ENCODE data around the gene LRRC41.

LRRC41 gene

GRCh38 chr1:46284597-46285564 is 18.5 kb downstream of the LRRC41 start:
- H3K4me3 Mint-ChIP-seq = no peak overlapping the region
- H3K27me3 Mint-ChIP-seq = no peaks in the 10 kb centered on the region
- DNase-seq = no peak
- H3K36me3 Mint-ChIP-seq (ENCODE audit: low read depth) = peaks cover 48% of the 10 kb centered on the region
- no peaks in the 10 kb centered on the region for H3K9me3 Mint-ChIP-seq
- no peak for ATAC-seq
- peak overlapping the region; percentile 50 for H3K27ac Mint-ChIP-seq
- peaks cover 10% of the 10 kb centered on the region for H3K4me1 Mint-ChIP-seq

GRCh38 chr1:46284058-46284457 is 19.4 kb downstream of the LRRC41 start:
- peaks cover 43% of the 10 kb centered on the region for H3K36me3 Mint-ChIP-seq (ENCODE audit: low read depth)
- no peak overlapping the region for H3K27ac Mint-ChIP-seq
- no peaks in the 10 kb centered on the region for H3K27me3 Mint-ChIP-seq
- H3K4me3 Mint-ChIP-seq = no peak overlapping the region
- H3K9me3 Mint-ChIP-seq = no peaks in the 10 kb centered on the region
- DNase-seq (no peak), ATAC-seq (no peak)
- H3K4me1 Mint-ChIP-seq = peaks cover 10% of the 10 kb centered on the region

DNA sequence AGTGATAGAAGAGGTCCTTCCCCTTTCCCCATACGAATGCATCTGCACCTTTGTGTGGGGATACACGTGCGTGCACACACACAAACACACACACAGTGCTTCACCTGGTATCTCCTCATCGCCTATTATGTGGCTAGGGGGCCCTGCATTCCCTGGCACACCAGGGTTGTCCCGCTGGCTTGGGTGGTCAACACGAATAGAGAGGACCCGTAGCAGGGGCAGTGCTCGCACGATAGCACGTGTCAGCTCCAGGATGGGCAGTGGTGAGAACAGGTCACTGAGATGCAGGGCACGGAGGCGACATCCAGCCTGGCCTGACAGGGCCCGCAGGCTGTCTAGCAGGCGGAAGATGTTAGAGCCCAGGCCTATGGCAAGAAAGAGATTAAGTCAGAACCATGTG is 22.4 kb downstream of the LRRC41 start:
- Mint-ChIP-seq H3K9me3 (no peaks in the 10 kb centered on the region), H3K4me3 (no peak overlapping the region), H3K27me3 (no peaks in the 10 kb centered on the region), H3K27ac (no peak overlapping the region), H3K36me3 (ENCODE audit: low read depth) (peaks cover 50% of the 10 kb centered on the region), H3K4me1 (peaks cover 2% of the 10 kb centered on the region)
- ATAC-seq (no peak), DNase-seq (no peak)

GRCh38 chr1:46280092-46280491 is 23.3 kb downstream of the LRRC41 start:
- DNase-seq = no peak
- Mint-ChIP-seq H3K27me3 (no peaks in the 10 kb centered on the region), H3K36me3 (ENCODE audit: low read depth) (peaks cover 56% of the 10 kb centered on the region), H3K9me3 (no peaks in the 10 kb centered on the region), H3K4me1 (no peaks in the 10 kb centered on the region), H3K27ac (no peak overlapping the region), H3K4me3 (no peak overlapping the region)
- no peak for ATAC-seq

DNA sequence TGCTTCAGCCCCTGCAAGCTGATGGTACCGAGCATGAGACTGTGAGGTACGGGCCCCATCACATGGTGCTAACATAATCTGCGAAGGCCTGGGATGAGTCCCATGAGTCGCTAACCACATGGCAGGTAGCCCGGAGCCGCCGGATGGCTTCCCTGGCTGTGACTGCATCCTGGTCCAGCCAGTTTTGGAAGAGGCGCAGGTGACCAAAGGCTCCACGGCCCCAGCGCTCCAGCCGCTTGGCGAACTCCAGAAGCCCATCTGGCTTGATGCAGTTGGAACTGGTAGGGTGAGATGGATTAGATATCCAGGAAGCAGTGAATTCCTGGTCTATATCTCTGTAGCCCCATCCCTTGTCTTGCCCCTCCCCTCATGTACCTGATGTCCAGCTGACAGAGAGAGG is 24.6 kb downstream of the LRRC41 start:
- no peaks in the 10 kb centered on the region for H3K9me3 Mint-ChIP-seq
- ATAC-seq (no peak), DNase-seq (no peak)
- no peak overlapping the region for H3K27ac Mint-ChIP-seq
- H3K36me3 Mint-ChIP-seq (ENCODE audit: low read depth) = peaks cover 60% of the 10 kb centered on the region
- H3K4me3 Mint-ChIP-seq = no peak overlapping the region
- H3K4me1 Mint-ChIP-seq = no peaks in the 10 kb centered on the region
- H3K27me3 Mint-ChIP-seq = no peaks in the 10 kb centered on the region

GRCh38 chr1:46277658-46278373 is 25.6 kb downstream of the LRRC41 start:
- ATAC-seq = no peak
- DNase-seq = no peak
- peaks cover 63% of the 10 kb centered on the region for H3K36me3 Mint-ChIP-seq (ENCODE audit: low read depth)
- H3K27ac Mint-ChIP-seq = no peak overlapping the region
- no peak overlapping the region for H3K4me3 Mint-ChIP-seq
- no peaks in the 10 kb centered on the region for H3K4me1 Mint-ChIP-seq
- no peaks in the 10 kb centered on the region for H3K27me3 Mint-ChIP-seq
- no peaks in the 10 kb centered on the region for H3K9me3 Mint-ChIP-seq

GRCh38 chr1:46275030-46275337 is 28.4 kb downstream of the LRRC41 start:
- no peaks in the 10 kb centered on the region for H3K9me3 Mint-ChIP-seq
- H3K4me1 Mint-ChIP-seq = no peaks in the 10 kb centered on the region
- DNase-seq = no peak
- no peak overlapping the region for H3K4me3 Mint-ChIP-seq
- ATAC-seq = no peak
- H3K27me3 Mint-ChIP-seq = no peaks in the 10 kb centered on the region
- H3K27ac Mint-ChIP-seq = no peak overlapping the region
- H3K36me3 Mint-ChIP-seq (ENCODE audit: low read depth) = peaks cover 62% of the 10 kb centered on the region

DNA sequence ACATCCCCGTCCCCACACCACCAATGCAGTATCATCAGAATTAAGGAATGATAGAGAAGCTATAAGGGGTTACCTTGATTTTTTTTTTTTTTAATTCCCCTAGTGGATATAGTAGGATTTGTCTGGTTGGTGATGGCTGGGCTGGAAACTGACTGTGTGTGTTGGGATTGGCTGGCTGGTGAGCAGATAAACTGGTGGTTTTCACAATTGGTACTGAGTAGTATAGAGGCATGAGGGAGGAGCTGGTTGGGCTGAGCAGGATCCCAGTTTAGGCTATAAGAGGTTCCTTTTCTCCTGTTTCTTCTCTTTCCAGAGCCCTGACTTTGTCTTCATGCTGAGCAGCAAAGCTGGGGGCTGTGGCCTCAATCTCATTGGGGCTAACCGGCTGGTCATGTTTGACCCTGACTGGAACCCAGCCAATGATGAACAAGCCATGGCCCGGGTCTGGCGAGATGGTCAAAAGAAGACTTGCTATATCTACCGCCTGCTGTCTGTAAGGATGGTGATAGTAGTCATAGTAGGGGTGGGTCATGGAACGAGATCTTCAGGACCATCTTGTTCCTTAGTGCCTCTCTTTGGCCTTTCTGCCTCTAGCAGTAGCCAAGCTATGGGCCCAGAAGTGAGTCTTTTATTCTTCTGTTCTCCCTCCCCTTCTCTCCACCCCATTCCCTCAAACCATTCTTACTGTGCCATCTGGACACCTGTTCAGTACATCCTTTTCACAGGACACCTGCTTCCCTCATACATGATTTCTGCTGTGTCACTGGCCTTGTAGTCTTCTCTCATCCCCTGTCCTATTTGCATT is 29.0 kb downstream of the LRRC41 start:
- Mint-ChIP-seq H3K27me3 (no peaks in the 10 kb centered on the region), H3K4me1 (no peaks in the 10 kb centered on the region), H3K9me3 (no peaks in the 10 kb centered on the region), H3K36me3 (ENCODE audit: low read depth) (peaks cover 67% of the 10 kb centered on the region), H3K4me3 (no peak overlapping the region), H3K27ac (no peak overlapping the region)
- DNase-seq (no peak), ATAC-seq (no peak)

DNA sequence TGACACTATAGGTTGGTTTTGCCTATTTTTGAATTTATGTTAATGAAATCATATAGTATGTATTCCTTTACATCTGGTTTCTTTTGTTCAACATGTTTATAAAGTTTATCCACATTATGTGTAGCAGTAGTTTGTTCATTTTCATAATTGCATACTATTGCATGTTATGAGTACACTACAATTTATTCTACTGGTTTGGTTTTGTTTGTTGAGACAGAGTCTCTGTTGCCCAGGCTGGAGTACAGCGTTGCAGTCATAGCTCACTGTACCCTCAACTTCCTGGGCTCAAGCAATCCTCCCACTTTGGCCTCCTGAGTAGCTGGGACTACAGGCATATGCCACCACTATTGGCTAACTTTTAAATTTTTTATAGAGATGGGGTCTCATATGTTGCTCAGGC is 34.8 kb downstream of the LRRC41 start:
- no peak for ATAC-seq
- peaks cover 73% of the 10 kb centered on the region for H3K36me3 Mint-ChIP-seq (ENCODE audit: low read depth)
- no peaks in the 10 kb centered on the region for H3K27me3 Mint-ChIP-seq
- H3K27ac Mint-ChIP-seq = no peak overlapping the region
- H3K9me3 Mint-ChIP-seq = no peaks in the 10 kb centered on the region
- H3K4me1 Mint-ChIP-seq = no peaks in the 10 kb centered on the region
- no peak overlapping the region for H3K4me3 Mint-ChIP-seq
- no peak for DNase-seq

DNA sequence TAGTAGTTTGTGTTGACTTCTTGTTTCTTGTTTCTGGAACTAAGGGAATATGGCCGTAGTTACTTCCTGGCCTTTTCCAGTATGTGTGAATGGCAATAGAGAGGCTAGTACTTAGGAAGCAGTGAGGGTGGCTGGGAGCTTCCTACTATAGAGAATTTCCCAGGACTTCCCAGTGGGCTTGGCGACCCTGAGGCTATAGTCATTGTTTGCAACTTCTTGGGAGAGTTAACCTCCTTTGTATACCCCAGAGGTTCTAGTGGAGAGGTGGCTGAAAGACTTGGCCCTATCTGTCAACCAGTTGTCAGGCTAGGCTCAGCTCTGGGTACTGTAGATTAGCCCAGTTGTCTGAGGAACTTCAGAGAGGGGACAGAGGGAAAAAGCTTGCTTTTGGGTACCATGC is 40.3 kb downstream of the LRRC41 start:
- H3K36me3 Mint-ChIP-seq (ENCODE audit: low read depth) = peaks cover 76% of the 10 kb centered on the region
- no peak overlapping the region for H3K27ac Mint-ChIP-seq

DNA sequence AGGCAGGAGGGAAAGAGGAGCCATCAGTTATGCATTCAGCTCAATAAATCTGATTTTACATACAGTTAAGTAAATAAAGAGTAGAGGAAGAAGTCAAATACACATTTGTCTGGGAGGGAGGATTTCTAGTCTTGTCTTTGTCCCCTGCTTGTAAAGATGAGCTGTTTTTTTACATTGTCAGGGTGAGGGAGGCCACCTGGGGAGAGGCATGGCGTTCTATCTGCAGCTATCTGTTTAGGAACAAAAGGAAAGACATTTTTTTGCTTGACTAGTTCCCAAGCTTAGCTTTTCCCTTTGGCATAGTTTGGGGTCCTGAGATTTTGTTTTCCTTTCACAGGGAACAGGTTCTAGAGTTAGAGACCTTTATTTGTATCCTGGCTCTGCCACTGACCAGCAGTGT is 40.9 kb downstream of the LRRC41 start:
- DNase-seq (no peak), ATAC-seq (no peak)
- Mint-ChIP-seq H3K4me3 (no peak overlapping the region), H3K27me3 (no peaks in the 10 kb centered on the region), H3K36me3 (ENCODE audit: low read depth) (peaks cover 74% of the 10 kb centered on the region), H3K9me3 (no peaks in the 10 kb centered on the region), H3K4me1 (no peaks in the 10 kb centered on the region), H3K27ac (no peak overlapping the region)

More for the DNA sequence above, 40.3 kb downstream of the LRRC41 start:
- H3K9me3 Mint-ChIP-seq = no peaks in the 10 kb centered on the region
- ATAC-seq (no peak), DNase-seq (no peak)
- no peak overlapping the region for H3K4me3 Mint-ChIP-seq
- no peaks in the 10 kb centered on the region for H3K27me3 Mint-ChIP-seq
- no peaks in the 10 kb centered on the region for H3K4me1 Mint-ChIP-seq

- H3K27me3 Mint-ChIP-seq = no peaks in the 10 kb centered on the region
- peaks cover 4% of the 10 kb centered on the region for H3K4me1 Mint-ChIP-seq
- H3K27ac Mint-ChIP-seq = no peak overlapping the region
- H3K36me3 Mint-ChIP-seq (ENCODE audit: low read depth) = peaks cover 62% of the 10 kb centered on the region
- no peaks in the 10 kb centered on the region for H3K9me3 Mint-ChIP-seq
- H3K4me3 Mint-ChIP-seq = no peak overlapping the region
- ATAC-seq (no peak), DNase-seq (no peak)
Observed at GRCh38 chr1:46256523-46256922, 46.9 kb downstream of the LRRC41 start.

- Mint-ChIP-seq H3K27me3 (no peaks in the 10 kb centered on the region), H3K4me1 (peaks cover 6% of the 10 kb centered on the region), H3K36me3 (ENCODE audit: low read depth) (peaks cover 57% of the 10 kb centered on the region), H3K27ac (no peak overlapping the region), H3K4me3 (no peak overlapping the region), H3K9me3 (no peaks in the 10 kb centered on the region)
- no peak for ATAC-seq
- no peak for DNase-seq
Observed at GRCh38 chr1:46254668-46255067, 48.7 kb downstream of the LRRC41 start.

DNA sequence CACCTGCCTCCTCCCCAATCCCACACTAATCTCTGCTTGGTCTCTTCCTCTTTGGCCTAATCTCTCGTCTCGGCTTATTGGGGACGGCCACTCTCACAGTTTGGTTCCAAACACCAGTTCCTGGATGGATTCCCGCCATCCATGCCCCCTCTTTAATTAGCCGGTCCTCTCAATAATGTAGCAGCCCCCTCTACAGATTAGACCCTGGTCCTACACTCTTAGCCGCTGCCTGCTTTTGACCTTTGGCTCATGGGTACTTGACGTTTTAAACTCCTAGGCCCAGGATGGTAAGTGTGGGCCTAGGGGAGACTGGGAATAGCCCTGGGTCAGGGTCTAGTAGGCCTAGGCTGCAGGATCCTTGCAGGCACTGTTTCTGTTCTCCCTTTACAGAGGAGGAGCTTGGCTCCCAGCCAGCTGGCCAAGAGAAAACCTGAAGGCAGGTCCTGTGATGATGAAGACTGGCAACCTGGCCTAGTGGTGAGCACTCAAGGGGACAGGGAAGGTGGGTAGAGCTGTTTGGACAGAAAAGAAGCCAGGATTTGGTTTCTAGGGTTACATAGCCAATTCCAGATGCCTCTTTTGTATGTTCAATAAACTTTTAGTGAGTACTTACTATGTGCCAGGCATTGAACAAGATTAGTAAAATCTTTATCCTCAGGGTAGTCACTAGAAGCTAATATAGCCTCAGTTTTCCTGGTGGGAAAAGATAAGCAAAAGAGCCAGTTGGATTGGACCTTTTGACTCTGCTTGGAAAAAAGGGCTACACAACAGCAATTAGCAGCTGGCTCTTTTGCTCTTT is 55.1 kb downstream of the LRRC41 start:
- ATAC-seq (peak; percentile 4), DNase-seq (peak; percentile 43)
- H3K27me3 Mint-ChIP-seq = no peaks in the 10 kb centered on the region
- peaks cover 40% of the 10 kb centered on the region for H3K36me3 Mint-ChIP-seq (ENCODE audit: low read depth)
- H3K27ac Mint-ChIP-seq = peak overlapping the region; percentile 88
- H3K4me1 Mint-ChIP-seq = peaks cover 29% of the 10 kb centered on the region
- H3K4me3 Mint-ChIP-seq = peak overlapping the region; percentile 95
- no peaks in the 10 kb centered on the region for H3K9me3 Mint-ChIP-seq

Data from activated naive CD8-positive, alpha-beta T cell treated with anti-CD3 and anti-CD28 coated beads, Interleukin-2, amount 50 U/mL, for 24 hours (primary cell).